Stimulated activated CD4-positive, alpha-beta T cell treated with anti-CD3 and anti-CD28 coated beads, Interleukin-2, amount 100 ng/mL, for 4 hours (primary cell): ENCODE data around the gene TRIM71.
"Not testable (repeated sequence)": the region's sequence is repeated elsewhere in the genome, so short reads cannot be mapped to it uniquely, and the experiment has no call there.

ENCODE experiments used
- DNase-seq: peaks from one replicate; pipeline ENCODE4 v3.0.0-alpha.2; 2020; ENCODE audit warnings: low read depth

The TRIM71 gene

GRCh38 chr3:32819551-32820348 is 2.0 kb downstream of the TRIM71 start:
- DNase-seq: no peak

GRCh38 chr3:32820430-32820829 is 2.6 kb downstream of the TRIM71 start:
- DNase-seq: no peak

GRCh38 chr3:32820971-32821685 is 3.3 kb downstream of the TRIM71 start:
- no peak for DNase-seq

GRCh38 chr3:32821686-32822296 is 4.0 kb downstream of the TRIM71 start:
- DNase-seq: no peak

GRCh38 chr3:32822609-32823498 is 5.1 kb downstream of the TRIM71 start:
- no peak for DNase-seq

- DNase-seq: not testable (repeated sequence)
Measured at GRCh38 chr3:32823641-32824184, 5.9 kb downstream of the TRIM71 start.

GRCh38 chr3:32825601-32826375 is 8.0 kb downstream of the TRIM71 start:
- no peak for DNase-seq

- no peak for DNase-seq
Measured at GRCh38 chr3:32831062-32831461, 13.3 kb downstream of the TRIM71 start.

GRCh38 chr3:32831791-32832190 is 14.0 kb downstream of the TRIM71 start:
- DNase-seq: no peak

GRCh38 chr3:32832193-32832592 is 14.4 kb downstream of the TRIM71 start:
- DNase-seq: no peak

GRCh38 chr3:32835049-32835371 is 17.2 kb downstream of the TRIM71 start:
- DNase-seq: no peak

GRCh38 chr3:32835961-32836360 is 18.2 kb downstream of the TRIM71 start:
- DNase-seq: no peak

- DNase-seq: no peak
Measured at GRCh38 chr3:32836601-32837000, 18.8 kb downstream of the TRIM71 start.

GRCh38 chr3:32837366-32837765 is 19.6 kb downstream of the TRIM71 start:
- no peak for DNase-seq

- no peak for DNase-seq
Measured at GRCh38 chr3:32837789-32838188, 20.0 kb downstream of the TRIM71 start.

- no peak for DNase-seq
Measured at GRCh38 chr3:32839714-32840085, 21.9 kb downstream of the TRIM71 start.

- no peak for DNase-seq
Measured at GRCh38 chr3:32840086-32840841, 22.5 kb downstream of the TRIM71 start.

- DNase-seq: no peak
Measured at GRCh38 chr3:32841341-32841740, 23.5 kb downstream of the TRIM71 start.

- DNase-seq: no peak
Measured at GRCh38 chr3:32841867-32842470, 24.2 kb downstream of the TRIM71 start.

- DNase-seq: no peak
Measured at GRCh38 chr3:32842531-32842931, 24.7 kb downstream of the TRIM71 start.
